Pulmonary artery endothelial cell (primary cell): ENCODE data around the gene ZNF230. TPM values are rescaled to one million over a fixed set of nuclear protein-coding genes. Genes with fewer than 3 reads are reported as not detected.

Source experiments
- DNase-seq: peaks from one replicate; pipeline ENCODE4 v3.0.0-alpha.2; 2011; ENCODE audit warnings: low read depth, low spot score
- total RNA-seq: library from RNA; depleted of rRNA; stranded (reverse); fragments of >200 nt; gene quantifications from 2 replicates; pipeline ENCODE4 v1.2.3, GENCODE V29; 2014

The ZNF230 gene
- 2.4 and 4.3 TPM in 2 replicates for total RNA-seq

DNA sequence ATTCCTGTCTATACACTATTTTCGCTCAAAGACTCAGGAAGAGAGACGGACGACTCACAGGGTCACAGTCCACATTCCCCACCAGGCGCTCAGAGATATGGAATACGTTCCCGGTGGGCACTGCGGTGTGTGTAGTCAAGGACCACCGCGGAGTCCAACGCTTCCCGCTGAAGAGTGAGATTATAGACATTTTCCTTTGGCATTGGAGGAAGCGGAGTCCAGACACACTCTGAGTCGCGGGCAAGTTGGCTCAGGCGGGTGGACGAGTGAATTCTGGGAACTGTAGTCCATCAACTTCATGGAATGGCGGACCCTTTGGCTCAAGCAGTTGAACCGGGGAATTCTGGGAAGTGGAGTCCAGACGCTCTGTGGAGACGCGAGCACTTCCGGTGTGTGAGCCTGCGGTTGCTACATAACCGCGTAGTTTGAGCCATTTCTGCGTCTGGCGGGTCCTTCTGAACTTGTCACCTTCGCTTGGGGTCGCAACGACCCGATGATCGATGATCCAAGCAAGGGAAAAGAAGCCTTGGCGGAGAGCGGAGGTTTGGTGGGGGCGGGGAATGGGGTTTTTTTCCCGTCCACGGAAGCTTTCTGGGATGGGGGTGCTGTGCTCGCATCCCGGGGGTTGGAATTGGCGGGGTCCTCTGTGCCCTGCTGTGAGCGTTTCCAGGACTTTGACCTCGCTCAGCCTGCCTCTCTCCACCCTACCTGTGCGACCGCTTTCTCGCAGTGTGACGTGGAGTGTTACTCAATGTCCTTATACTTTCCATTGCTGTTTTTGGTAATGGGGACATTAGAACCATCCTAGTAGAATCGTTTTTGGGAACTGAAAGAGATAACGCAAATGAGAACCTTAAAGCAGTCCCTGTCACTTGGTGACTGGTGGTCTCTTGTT lies at the start of gene ZNF230:
Gene ZNF230 (plus strand): TSS at position 392 of the 895 bp plus-strand sequence. CDS start 4,122 bp downstream, outside the sequence.
- peak; percentile 87 for DNase-seq

DNA sequence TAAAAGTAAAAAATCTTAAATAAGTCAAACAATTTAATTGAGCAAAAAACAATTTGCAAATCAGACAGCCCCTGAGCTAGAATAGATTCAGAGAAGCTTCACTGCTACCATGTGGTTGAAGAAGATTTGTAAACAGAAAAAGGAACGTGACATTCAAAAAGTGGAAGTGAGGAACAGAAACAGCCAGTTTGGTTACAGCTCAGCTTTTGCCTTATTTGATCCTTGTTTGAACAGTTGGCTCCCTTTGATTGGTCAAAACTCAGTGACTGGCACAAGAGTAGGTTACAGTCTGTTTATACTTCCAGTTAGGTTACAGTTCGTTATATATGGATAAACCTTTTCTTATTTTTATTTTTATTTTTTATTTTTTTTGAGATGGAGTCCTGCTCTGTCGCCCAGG lies 45.9 kb upstream of the ZNF230 start:
- no peak for DNase-seq

DNA sequence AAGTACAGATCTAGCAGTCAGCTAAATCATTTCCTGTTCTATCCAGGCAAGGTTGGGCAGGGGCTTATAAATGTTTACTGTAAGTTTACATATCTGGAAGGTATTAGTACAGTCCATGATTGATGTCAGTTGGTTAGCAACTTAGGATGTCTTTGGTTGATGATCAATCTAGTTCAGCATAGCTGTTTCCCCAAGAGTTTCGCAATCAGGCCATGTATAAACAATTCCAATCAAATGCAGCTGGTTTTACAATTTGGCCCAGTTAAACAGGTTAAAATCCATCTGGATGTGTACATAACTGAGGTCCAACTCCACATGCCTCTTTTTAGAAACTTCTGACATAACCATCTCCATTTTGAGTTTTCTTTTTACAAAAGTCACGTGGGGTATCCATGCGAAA lies 44.9 kb upstream of the ZNF230 start:
- no peak for DNase-seq

DNA sequence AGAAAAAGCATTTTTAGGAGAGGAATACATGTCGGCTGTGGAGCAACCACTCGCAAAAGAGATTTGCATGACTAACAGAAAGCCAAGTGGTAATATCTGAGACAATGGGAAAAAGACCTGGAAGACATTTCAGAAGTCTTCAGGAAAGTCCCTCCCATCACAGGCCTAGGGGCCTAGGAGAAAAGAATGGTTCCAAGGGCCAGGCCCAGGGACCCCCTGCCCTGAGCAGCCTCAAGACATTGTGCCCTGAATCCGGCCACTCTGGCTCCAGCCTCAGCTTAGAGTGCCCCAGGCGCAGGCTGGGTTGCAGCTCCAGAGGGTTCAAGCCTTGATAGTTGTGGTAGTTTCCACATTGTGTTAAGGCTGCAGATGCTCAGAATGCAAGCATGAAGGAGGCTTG lies 42.3 kb upstream of the ZNF230 start:
- no peak for DNase-seq

DNA sequence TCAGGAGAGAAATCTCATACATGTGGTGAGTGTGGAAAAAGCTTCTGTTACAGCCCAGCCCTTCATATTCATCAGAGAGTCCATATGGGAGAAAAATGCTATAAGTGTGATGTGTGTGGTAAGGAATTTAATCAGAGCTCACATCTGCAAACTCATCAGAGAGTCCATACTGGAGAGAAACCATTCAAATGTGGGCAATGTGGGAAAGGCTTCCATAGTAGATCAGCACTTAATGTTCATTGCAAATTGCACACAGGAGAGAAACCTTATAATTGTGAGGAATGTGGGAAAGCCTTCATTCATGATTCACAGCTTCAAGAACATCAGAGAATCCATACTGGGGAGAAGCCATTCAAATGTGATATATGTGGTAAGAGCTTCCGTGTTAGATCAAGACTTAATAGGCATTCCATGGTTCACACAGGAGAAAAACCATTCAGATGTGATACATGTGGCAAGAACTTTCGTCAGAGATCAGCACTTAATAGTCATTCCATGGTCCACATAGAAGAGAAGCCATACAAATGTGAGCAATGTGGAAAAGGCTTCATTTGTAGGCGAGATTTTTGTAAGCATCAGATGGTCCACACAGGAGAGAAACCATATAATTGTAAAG lies 36.6 kb upstream of the ZNF230 start:
- no peak for DNase-seq

DNA sequence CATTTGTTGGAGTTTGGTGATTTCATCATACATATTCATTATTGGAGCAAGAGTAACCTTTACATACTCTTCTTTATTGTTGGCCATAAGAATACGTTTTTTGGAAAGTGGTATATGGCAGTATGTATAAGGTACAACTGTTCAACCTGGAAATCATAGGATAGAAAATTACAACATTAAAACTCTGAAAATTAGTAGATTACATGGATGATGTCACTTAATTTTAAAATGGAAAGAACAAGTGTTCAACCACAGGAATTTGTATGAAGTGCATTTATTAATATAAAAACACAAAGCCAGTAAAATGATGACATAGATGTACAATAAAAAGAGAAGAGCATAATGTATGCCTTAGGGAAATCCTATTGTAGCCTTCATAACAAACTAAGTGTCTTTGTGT lies 26.0 kb upstream of the ZNF230 start:
- no peak for DNase-seq

DNA sequence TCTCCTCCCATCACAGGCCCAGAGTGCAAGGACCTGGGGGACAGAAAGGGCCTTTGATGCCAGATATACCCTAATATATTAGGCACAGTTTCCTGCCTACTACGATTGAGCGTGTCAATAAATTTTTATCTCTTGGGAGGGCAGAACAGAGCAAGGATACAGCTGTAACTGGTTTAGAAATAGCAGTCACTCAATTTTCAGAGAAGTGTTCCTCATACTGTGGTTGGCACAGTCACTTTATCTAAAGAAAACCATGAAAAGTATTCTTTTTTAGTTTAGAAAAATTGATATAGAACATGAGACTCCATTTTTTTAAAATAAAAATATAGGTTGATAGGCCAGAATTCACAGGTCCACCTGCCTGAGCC lies 19.2 kb upstream of the ZNF230 start:
- no peak for DNase-seq

DNA sequence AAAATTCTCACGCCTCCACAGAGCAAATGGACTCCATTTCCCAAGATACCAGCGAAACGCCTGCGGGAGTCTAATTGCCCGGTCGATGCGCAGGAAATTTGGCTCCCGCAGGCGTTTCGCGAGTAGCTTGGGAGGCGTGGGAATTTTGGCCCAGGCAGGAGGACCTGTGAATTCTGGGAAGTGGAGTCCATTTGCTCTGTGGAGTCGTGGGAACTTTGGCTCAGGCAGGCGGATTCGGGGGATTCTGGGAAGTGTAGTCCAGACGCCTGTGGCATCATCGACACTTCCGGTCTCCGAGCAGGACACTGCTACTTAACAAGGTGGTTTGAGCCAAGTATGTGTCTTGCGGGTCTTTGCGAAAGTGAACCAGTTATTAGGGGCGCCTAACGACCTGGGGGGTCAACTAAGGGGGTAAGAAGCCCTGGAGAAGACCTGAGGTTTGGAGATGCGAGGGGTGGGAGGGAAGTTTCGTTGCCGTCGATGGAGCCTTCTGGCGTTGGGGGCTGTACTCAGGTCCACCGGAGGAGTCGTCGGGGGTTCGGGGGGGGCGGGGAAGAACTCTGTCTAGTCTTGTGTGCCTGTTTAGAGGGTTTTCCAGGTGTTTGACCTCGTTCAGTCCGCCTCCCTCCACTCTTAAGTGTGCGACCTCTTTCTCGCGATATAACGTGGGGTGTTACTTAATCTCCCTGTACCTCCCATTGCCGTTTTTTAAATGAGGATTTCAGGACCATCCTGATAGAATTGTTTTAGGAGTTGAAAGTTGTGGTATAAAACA lies 18.7 kb upstream of the ZNF230 start, which contains the start of gene ZNF155:
Gene ZNF155 (plus strand): TSS at position 277 of the 775 bp plus-strand sequence. CDS start 4,356 bp downstream, outside the sequence.
- DNase-seq: peak; percentile 87

DNA sequence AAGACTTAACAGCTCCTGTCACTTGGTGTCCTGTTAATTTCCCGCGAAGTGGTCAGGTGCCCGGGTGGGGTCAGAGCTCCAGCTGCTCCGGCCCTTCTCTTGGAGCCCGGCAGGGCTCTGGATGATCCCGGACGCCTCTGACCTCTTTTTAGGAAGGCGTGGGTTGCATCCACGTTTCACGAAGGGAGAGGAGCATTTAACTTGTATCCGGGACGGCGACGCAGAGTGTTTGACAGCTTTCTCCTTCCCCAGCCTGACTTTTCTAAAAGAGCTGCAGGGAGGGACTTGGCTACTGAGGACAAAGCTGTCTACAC lies 18.1 kb upstream of the ZNF230 start:
- DNase-seq: no peak

DNA sequence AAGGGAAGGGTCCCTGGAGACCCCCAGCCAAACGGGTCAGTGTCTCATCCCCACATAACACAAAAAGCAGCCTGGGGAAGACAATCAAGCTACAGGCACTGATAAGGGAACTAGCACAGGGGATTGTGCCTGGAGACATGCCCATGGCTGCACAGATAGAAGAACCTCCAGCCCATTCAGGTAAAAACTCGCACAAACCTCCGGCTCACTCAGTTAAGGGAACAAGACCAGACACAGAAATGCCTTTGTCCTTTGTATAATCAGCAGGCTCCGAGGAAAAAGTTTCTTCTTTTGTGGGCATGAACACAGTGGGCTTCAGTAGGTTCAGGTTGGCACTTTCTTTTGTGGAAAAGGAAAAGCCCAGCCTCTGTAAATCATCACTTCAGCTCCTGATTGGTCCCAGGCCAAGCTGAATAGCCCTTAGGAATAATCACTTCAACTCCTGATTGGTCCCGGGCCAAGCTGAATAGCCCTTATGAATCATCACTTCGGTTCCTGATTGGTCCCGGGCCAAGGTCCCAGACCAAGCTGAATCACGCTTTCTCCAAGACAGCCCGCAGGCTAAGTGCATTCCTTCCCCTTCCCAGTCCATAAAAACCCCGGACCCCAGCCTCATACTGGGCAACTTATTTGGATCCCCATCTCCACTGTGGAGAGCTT lies 5.0 kb upstream of the ZNF230 start:
- no peak for DNase-seq

DNA sequence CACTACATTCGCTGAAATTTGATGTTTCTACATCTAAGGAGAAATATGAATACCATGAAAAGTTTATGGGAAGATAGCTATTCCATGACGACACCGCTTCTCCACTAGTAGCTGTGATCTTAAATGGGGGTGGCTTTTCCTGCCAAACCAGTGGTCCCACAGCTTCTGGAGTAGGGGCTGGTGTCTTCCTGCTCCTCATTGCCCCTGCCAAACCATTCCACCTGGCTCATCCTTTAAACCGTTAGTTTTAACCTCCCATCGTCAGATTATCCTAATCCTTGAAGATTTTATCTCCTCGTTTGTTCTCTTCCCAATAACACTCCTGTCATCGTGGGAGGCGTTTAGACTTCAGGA lies 568 bp upstream of the ZNF230 start:
- DNase-seq: no peak

DNA sequence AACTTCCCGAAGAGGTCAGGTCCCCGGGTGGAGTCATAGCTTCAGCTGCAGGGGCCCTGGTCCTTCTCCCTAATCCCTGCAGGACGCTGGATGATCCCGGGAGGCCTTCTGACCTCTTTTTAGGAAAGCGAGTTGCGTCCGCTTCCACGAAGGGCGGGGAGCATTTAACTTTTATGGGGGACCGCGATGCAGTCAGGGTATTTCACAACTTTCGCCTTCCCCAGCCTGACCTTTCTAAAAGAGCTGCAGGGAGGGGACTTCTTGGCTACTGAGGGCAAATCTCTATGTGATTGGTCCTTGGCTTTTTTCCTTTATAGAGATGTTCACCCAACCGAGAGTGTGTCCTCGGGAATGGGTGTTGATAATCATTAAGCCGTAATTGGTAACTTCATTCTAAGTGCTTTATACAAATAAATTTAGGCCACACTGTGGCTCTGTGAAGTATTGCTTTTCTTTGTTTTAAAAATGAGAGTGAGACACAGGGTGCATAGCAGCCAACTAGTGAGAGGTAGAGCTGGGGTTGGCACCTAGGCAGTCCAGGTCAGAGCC lies 778 bp downstream of the ZNF230 start:
- DNase-seq: no peak

DNA sequence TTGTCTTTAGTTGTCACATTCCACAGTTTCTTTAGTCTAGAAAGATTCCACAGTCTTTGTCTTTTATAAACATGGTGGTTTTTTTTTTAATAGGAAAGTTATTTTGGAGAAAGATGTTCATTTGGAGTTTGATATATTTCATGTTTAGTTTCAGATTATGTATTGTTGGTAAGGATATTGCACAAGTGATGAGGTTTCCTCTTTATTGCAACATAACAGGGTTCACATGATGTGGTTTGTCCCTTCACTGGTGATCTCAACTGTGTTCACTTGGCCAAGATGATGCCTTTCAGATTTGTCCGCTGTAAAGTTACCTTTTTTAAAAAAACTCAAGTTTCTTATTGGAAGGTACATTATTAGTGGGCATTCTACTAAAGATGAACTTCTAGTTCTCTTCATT lies 3.2 kb downstream of the ZNF230 start:
- DNase-seq: no peak

DNA sequence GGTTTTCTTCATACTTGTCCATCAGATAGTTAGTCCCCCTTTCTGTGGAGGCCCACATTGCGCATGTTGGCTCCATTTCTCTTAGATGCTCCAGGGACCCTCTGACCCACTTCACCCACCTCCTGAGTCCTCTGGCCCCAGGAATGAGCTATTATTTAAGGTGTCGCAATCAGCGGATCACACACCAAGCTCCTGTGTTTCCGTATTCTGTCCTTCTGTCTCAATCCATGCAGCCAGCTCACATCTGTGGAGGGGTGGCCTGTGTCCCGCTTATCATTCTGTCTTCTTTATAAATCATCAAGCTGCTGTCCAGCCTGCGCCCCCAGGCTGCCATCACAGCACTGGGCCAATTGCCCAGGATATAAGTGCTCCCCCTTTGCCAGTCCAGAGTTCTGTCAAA lies 4.7 kb downstream of the ZNF230 start:
- DNase-seq: no peak

DNA sequence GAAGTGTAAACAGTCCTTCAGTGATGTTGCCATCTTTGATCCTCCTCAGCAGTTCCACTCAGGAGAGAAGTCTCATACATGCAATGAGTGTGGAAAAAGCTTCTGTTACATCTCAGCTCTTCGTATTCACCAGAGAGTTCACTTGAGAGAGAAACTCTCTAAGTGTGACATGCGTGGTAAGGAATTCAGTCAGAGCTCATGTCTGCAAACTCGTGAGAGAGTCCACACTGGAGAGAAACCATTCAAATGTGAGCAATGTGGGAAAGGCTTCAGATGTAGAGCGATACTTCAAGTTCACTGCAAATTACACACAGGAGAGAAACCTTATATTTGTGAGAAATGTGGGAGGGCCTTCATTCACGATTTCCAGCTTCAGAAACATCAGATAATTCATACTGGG lies 7.7 kb downstream of the ZNF230 start:
- no peak for DNase-seq

DNA sequence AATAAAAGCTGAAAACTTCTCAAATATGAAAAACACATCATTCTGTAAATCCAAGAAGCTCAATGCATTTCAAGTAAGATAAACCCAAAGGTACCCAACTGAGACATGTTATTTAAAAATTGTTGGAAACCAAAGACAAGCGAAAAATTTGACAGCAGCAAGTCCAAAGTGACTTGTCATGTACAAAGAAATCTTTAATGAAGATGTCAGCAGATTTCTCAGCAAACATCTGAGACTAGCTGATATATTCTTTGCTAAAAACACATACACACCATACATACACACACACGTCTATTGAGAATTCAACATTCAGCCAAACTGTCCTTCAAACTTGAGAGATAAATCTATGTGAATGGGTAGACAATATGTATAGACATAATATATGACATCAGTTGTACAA lies 16.7 kb downstream of the ZNF230 start:
- no peak for DNase-seq

DNA sequence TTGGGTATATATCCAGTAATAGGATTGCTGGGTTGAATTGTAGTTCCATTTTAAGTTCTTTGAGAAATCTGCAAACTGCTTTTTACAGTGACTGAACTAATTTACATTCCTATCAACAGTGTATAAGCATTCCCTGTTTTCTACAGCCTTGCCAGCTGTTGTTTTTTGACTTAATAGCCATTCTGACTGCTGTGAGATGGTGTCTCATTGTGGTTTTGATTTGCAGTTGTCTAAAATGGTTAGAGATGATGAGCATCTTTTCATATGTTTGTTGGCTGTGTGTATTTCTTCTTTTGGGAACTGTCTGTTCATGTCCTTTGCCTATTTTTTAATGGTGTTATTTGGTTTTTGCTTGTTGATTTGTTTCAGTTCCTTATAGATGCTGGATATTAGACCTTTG lies 18.5 kb downstream of the ZNF230 start:
- DNase-seq: no peak

DNA sequence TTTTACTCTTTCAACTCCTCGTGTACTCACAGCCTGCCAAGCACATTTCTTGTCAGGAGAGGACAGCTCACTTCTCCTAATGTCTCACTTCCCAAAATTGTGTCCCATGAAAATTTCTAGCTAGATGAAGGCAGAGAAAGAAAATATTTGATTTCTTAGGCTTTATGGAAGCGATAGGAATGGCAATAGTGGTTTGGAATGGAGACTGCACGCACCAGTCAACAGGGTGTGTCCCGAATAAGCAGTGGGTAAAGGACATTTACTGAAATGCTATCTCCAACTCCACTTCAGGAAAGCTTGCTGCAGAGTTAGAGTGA lies 22.1 kb downstream of the ZNF230 start:
- DNase-seq: no peak

DNA sequence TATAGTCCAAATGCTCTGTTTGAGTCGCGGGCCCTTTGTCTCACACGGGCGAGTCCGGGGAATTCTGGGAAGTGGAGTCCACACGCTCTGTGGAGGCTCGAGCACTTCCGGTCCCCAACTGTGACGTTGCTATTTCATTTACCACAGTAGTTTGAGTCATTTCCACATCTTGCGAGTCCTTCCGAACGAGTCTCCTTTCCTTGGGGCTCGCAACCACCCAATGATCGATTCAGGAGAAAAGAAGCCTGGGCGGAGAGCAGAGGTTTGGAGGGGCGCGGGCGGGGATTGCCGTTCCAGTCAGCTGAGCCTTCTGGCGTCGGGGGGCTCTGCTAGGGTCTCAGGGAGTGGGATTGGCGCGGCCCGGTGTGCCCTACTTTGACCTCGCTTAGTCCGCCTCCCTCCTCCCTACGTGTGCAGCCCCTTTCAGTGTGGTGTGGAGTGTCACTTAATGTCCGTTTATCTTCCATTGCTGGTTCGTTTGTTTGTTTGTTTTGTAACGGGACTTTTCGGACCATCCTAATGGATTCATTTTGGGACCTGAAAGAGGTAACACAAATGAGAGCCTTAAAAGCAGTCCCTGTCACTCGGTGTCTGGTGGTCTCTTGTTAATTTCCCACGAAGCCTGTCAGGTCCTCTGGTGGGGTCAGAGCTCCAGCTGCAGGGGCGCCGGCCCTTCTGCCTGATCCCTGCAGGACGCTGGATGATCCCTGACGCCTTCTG lies 22.6 kb downstream of the ZNF230 start, which contains the start of gene ZNF222:
Gene ZNF222 (plus strand): TSS at position 163 of the 720 bp plus-strand sequence. CDS start 58 bp downstream, at position 221.
- DNase-seq: peak; percentile 58

DNA sequence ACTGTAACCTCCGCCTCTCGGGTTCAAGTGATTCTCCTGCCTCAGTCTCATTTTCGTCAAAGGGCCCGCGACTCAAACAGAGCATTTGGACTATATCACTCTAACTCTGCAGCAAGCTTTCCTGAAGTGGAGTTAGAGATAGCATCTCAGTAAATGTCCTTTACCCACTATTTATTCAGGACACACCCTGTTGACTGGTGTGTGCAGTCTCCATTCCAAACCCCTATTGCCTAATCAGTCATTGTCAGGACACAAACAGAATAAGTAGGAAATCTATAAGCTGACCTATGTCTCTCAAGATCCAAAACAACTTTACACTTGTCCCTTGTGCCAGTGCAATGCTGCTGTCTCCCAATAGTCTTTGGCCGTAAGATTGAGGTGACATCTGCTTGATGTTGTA lies 23.9 kb downstream of the ZNF230 start:
- no peak for DNase-seq
